Stimulated activated naive CD4-positive, alpha-beta T cell treated with Interleukin-2 at 50 U/mL for 16 hours (primary cell): ENCODE data around the gene GPBP1.
A peak's percentile ranks its signal among the peaks of the same experiment; 100 is the strongest.

Experiments used
- DNase-seq: peaks from one replicate; lab custom pipeline; 2025; lab: John Stamatoyannopoulos, UW

GPBP1 gene

GRCh38 chr5:57210633-57211032 is 36.8 kb downstream of the GPBP1 start:
- no peak for DNase-seq

GRCh38 chr5:57211039-57211438 is 37.2 kb downstream of the GPBP1 start:
- DNase-seq, result no peak

- DNase-seq, result no peak
Measured at GRCh38 chr5:57215629-57216195, 41.9 kb downstream of the GPBP1 start.

GRCh38 chr5:57216714-57217113 is 42.9 kb downstream of the GPBP1 start:
- DNase-seq, result no peak

GRCh38 chr5:57219386-57219785 is 45.5 kb downstream of the GPBP1 start:
- peak; percentile 10 for DNase-seq

GRCh38 chr5:57221049-57221568 is 47.2 kb downstream of the GPBP1 start:
- DNase-seq, result no peak

GRCh38 chr5:57225553-57225952 is 51.7 kb downstream of the GPBP1 start:
- no peak for DNase-seq

- DNase-seq, result no peak
Measured at GRCh38 chr5:57229313-57229712, 55.5 kb downstream of the GPBP1 start.

GRCh38 chr5:57231607-57232006 is 57.7 kb downstream of the GPBP1 start:
- DNase-seq, result no peak

GRCh38 chr5:57232293-57233033 is 58.6 kb downstream of the GPBP1 start:
- DNase-seq, result no peak

GRCh38 chr5:57243286-57244137 is 69.7 kb downstream of the GPBP1 start:
- no peak for DNase-seq

- no peak for DNase-seq
Measured at GRCh38 chr5:57244331-57244730, 70.5 kb downstream of the GPBP1 start.

GRCh38 chr5:57246426-57246825 is 72.6 kb downstream of the GPBP1 start:
- no peak for DNase-seq

GRCh38 chr5:57247765-57248164 is 73.9 kb downstream of the GPBP1 start:
- no peak for DNase-seq

- no peak for DNase-seq
Measured at GRCh38 chr5:57249265-57249874, 75.5 kb downstream of the GPBP1 start.

- no peak for DNase-seq
Measured at GRCh38 chr5:57258052-57258451, 84.2 kb downstream of the GPBP1 start.

GRCh38 chr5:57258943-57259342 is 85.1 kb downstream of the GPBP1 start:
- no peak for DNase-seq

- DNase-seq, result no peak
Measured at GRCh38 chr5:57259704-57260103, 85.8 kb downstream of the GPBP1 start.

GRCh38 chr5:57262541-57262940 is 88.7 kb downstream of the GPBP1 start:
- DNase-seq, result no peak

GRCh38 chr5:57267805-57268204 is 93.9 kb downstream of the GPBP1 start:
- DNase-seq, result no peak

GRCh38 chr5:57276353-57276752 is 102.5 kb downstream of the GPBP1 start:
- no peak for DNase-seq

GRCh38 chr5:57277085-57277484 is 103.2 kb downstream of the GPBP1 start:
- no peak for DNase-seq
